ENCODE measurements around the gene ATN1.

The ATN1 gene

DNA sequence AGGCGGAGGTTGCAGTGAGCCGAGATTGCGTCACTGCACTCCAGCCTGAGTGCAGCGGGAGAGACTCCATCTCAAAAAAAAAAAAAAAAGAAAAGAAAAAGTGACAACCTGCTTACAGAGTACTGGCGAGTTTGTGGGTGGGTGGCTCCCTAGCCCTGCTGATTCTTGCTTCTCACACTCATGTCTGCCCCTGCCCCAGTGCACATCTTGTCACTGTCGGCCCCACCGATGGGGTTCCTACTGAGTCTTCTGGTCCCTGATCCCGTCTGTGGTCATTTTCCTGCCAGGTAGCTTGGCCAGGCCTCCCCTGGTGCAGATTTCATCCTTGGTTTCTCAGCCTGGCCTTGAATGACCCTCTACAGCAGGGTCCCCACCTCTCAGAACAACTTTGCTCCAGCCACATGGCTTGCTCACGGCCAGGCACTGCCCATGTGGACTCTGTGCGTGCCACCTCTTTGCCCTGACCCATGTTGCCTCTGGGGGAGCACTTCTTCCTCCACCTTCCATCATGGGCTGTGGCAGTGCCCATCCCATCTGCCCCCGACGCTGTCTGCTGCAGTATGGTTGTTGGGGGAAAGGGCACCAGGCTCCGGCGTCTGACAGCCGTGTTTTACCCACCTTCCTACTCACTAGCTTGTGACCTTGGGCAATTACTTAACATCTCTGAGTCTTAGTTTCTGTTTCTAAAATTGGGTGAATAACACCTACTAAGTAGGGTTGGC is 21.3 kb downstream of the ATN1 start:
- TF ChIP-seq LEF1 (IDR thresholded peaks at IDR 0.05; ENCODE audit: borderline replicate concordance) (no peak), HDGF (IDR thresholded peaks at IDR 0.05; ENCODE audit: borderline replicate concordance) (no peak), ZNF384 (IDR thresholded peaks at IDR 0.05) (0 out of 2 replicates have a peak, but pooled peaks have one; percentile 12), FOXM1 (IDR thresholded peaks at IDR 0.05; ENCODE audit: borderline replicate concordance) (no peak), ELF4 (IDR thresholded peaks at IDR 0.05) (no peak), L3MBTL2 (conservative IDR thresholded peaks at IDR 0.05) (no peak), SUZ12 (IDR thresholded peaks at IDR 0.05) (no peak)
- TF ChIP-seq, protein P1, sequence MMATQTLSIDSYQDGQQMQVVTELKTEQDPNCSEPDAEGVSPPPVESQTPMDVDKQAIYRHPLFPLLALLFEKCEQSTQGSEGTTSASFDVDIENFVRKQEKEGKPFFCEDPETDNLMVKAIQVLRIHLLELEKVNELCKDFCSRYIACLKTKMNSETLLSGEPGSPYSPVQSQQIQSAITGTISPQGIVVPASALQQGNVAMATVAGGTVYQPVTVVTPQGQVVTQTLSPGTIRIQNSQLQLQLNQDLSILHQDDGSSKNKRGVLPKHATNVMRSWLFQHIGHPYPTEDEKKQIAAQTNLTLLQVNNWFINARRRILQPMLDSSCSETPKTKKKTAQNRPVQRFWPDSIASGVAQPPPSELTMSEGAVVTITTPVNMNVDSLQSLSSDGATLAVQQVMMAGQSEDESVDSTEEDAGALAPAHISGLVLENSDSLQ (IDR thresholded peaks at IDR 0.05): no peak
- DNase-seq (ENCODE audit: extremely low spot score): no peak
- CTCF ChIA-PET: interaction anchor here (1.0 to 1.4 kb wide), 3 partner anchors 13 to 23 kb away, joined by 4 to 5 read pairs (median 5); no protein-coding TSS in a partner anchor
- POLR2A ChIA-PET: interaction anchor here (0.8 to 8.4 kb wide), 3 partner anchors 8 to 11 kb away, joined by 3 to 450 read pairs (median 4); no protein-coding TSS in a partner anchor

DNA sequence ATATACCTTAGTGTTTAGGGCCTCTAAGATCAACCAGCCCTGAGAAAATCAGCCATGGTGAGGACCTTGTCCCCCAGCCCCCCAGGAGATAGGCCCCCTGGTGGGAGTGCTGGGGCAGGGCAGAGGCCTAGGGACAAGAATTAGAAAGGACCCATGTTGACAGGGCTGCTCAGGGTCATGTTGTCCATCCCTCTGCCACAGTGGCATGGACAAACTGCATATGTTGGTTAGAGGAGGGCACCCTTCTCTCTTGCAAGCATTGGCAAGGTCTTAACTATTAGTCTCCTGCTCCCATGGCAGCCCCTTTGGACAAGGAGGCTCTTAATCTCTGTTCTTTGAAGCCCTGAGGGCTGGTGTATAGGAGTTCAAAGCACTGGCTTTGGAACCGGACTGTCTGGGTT is 22.6 kb downstream of the ATN1 start:
- DNase-seq (ENCODE audit: extremely low spot score): no peak
- ChIA-PET POLR2A (interaction anchor here (3.3 to 8.4 kb wide), 2 partner anchors 10 to 11 kb away, joined by 21 to 450 read pairs; no protein-coding TSS in a partner anchor), CTCF (interaction anchor here (0.6 to 1.0 kb wide), 2 partner anchors 14 to 59 kb away, joined by 3 to 5 read pairs; no protein-coding TSS in a partner anchor)
- TF ChIP-seq NFRKB (IDR thresholded peaks at IDR 0.05): no peak
- no peak for TF ChIP-seq BHLHE40 (IDR thresholded peaks at IDR 0.05; ENCODE audit: borderline replicate concordance)
- no peak for TF ChIP-seq ARNT (IDR thresholded peaks at IDR 0.05)
- TF ChIP-seq ELF4 (IDR thresholded peaks at IDR 0.05): no peak
- no peak for TF ChIP-seq FOXM1 (IDR thresholded peaks at IDR 0.05; ENCODE audit: borderline replicate concordance)
- no peak for TF ChIP-seq SP1 (IDR thresholded peaks at IDR 0.05)

DNA sequence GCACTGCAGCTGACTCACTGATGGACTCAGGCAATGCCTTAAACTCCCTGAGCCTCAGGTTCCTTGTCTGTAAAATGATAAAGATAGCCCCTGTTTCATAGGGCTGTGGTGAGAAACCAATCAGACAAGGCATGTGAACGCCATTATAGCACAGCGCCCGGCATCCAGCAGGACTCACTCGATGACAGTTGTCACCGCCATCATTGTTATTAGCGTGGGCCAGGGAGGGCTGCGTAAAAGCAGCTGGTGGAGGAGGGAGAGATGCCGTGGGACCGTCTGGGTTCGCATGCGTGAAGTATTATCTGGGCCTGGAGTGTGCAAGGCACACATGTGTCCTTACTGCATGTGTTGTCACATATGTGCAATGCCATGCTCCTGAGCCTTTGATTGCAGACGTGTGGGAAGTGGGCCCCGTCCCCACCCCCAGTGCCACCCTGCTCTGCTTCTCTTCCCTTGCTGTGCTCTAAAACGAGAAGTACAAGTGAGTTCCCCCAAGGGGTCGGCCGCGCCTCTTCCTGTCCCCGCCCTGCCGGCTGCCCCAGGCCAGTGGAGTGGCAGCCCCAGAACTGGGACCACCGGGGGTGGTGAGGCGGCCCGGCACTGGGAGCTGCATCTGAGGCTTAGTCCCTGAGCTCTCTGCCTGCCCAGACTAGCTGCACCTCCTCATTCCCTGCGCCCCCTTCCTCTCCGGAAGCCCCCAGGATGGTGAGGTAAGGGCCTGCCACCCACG is 23.2 kb downstream of the ATN1 start, which contains the start of gene PTPN6:
TSS of gene PTPN6 (plus strand) at position 546 of the 730 bp plus-strand sequence. CDS start at position 703, 157 bp downstream.
- POLR2A ChIA-PET: interaction anchor here (0.8 to 3.3 kb wide), 3 partner anchors 11 to 227 kb away, joined by 3 to 21 read pairs (median 3); partner anchors contain the start of gene COPS7A
- no peak for DNase-seq (ENCODE audit: extremely low spot score)
- CTCF ChIA-PET: no interaction called here
- no peak for TF ChIP-seq ARNT (IDR thresholded peaks at IDR 0.05)
- TF ChIP-seq LEF1 (IDR thresholded peaks at IDR 0.05; ENCODE audit: borderline replicate concordance): no peak
- TF ChIP-seq TARDBP (IDR thresholded peaks at IDR 0.05): no peak
- TF ChIP-seq ELF4 (IDR thresholded peaks at IDR 0.05): no peak
- TF ChIP-seq FOXA1 (IDR thresholded peaks at IDR 0.05): no peak
- no peak for TF ChIP-seq NFRKB (IDR thresholded peaks at IDR 0.05)
- TF ChIP-seq SUZ12 (IDR thresholded peaks at IDR 0.05): no peak
- TF ChIP-seq FOXK2 (IDR thresholded peaks at IDR 0.05): no peak
- no peak for TF ChIP-seq FOXM1 (IDR thresholded peaks at IDR 0.05; ENCODE audit: borderline replicate concordance)
- TF ChIP-seq ZNF384 (IDR thresholded peaks at IDR 0.05): no peak
- TF ChIP-seq BHLHE40 (IDR thresholded peaks at IDR 0.05; ENCODE audit: borderline replicate concordance): no peak
- TF ChIP-seq L3MBTL2 (conservative IDR thresholded peaks at IDR 0.05): no peak
- no peak for TF ChIP-seq CTBP1 (IDR thresholded peaks at IDR 0.05; ENCODE audit: borderline replicate concordance)
- no peak for TF ChIP-seq HDGF (IDR thresholded peaks at IDR 0.05; ENCODE audit: borderline replicate concordance)
- no peak for TF ChIP-seq SP1 (IDR thresholded peaks at IDR 0.05)
- TF ChIP-seq, protein P1 (IDR thresholded peaks at IDR 0.05): no peak

DNA sequence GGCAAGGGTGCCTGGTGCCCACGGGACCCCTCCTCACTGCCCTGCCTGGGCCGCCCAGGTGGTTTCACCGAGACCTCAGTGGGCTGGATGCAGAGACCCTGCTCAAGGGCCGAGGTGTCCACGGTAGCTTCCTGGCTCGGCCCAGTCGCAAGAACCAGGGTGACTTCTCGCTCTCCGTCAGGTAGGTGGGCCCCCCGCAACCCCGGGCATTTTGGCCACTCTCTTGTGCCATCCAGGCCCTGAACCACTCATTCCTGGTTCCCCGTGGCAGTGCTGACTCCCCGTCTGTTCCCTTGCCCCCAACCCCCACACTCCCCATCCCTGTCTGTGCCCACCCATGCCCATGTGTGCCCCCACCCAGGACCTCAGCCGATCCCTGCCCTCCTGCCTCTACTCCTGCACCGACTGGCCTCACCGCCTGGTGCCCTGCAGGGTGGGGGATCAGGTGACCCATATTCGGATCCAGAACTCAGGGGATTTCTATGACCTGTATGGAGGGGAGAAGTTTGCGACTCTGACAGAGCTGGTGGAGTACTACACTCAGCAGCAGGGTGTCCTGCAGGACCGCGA is 23.9 kb downstream of the ATN1 start:
- ChIA-PET CTCF (interaction anchor here (1.0 to 1.1 kb wide), 2 partner anchors 10 to 13 kb away, joined by 4 to 5 read pairs; no protein-coding TSS in a partner anchor), POLR2A (interaction anchor here (0.8 to 3.3 kb wide), 4 partner anchors 8 to 228 kb away, joined by 3 to 21 read pairs (median 9); partner anchors contain the start of genes C12orf57, COPS7A and RNU7-1)
- TF ChIP-seq LEF1 (IDR thresholded peaks at IDR 0.05; ENCODE audit: borderline replicate concordance): no peak
- no peak for TF ChIP-seq ZNF384 (IDR thresholded peaks at IDR 0.05)
- no peak for DNase-seq (ENCODE audit: extremely low spot score)

DNA sequence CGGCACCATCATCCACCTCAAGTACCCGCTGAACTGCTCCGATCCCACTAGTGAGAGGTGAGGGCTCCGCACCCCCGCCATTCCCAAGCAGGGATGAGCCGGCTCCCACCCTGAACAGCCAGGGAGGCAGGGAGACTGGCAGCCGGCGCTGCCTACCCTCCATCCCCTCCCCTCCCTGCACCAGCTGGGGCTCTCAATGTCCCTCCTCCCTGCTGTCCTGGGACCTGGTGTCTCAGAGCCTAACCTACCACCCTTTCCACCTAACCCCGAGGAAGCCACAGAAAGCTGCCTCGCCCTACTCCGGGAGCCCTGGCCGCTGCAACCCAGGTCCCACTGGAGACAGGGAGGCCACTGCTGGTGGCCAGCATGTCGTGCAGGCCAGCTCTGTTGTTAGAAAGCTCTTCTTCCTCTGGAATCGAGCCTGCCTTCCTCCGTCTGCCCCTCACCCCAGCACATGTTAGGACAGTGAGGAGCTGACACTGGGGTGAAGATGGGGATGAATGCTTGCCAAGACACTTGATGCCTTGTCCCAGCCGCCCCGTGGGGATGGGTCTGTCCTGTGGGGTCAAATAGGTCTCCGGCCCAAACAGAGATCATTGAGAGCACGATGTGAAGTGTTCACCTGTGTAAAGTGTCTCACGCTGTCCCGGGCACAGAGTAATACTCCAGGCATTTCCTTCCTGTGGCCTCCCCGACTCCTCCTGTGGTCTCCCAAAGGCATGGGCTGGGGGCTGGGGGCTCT is 24.5 kb downstream of the ATN1 start:
- DNase-seq (ENCODE audit: extremely low spot score): no peak
- POLR2A ChIA-PET: interaction anchor here (1.8 to 3.3 kb wide), 2 partner anchors 8 to 9 kb away, joined by 15 to 21 read pairs; partner anchors contain the start of genes C12orf57 and RNU7-1
- CTCF ChIA-PET: interaction anchor here (1.0 to 1.1 kb wide), 2 partner anchors 10 to 13 kb away, joined by 4 to 5 read pairs; no protein-coding TSS in a partner anchor

More for the DNA sequence above, 24.5 kb downstream of the ATN1 start:
- no peak for TF ChIP-seq SUZ12 (IDR thresholded peaks at IDR 0.05)
- TF ChIP-seq BHLHE40 (IDR thresholded peaks at IDR 0.05; ENCODE audit: borderline replicate concordance): no peak
- TF ChIP-seq ELF4 (IDR thresholded peaks at IDR 0.05): no peak
